DND-41 (cell line): ENCODE measurements around the gene SYTL2.

ENCODE experiments used
- ATAC-seq: fragments of 200-7000 bp; cut with Tn5 transposase; 3 replicates; pipeline ENCODE4 v1.9.1; 2021; ENCODE audit warnings: low read depth; ENCODE audit not compliant: insufficient read depth
- DNase-seq: peaks from one replicate; pipeline ENCODE4 v3.0.0-alpha.2; 2020
- H2AFZ ChIP-seq: 2 replicates; pipeline ENCODE4 v1.6.0; 2012; ENCODE audit warnings: low read depth, low read length
- H3K27ac ChIP-seq: 2 replicates; pipeline ENCODE4 v1.5.1; 2012; ENCODE audit warnings: low read length, inconsistent platforms
- H3K27me3 ChIP-seq: fragments of 200-600 bp; sonication (generic); 2 replicates; pipeline ENCODE4 v1.6.0; 2012; ENCODE audit warnings: low read length, mild to moderate bottlenecking, inconsistent platforms; ENCODE audit not compliant: insufficient read depth, poor library complexity
- H3K36me3 ChIP-seq: 2 replicates; pipeline ENCODE4 v1.5.1; 2012; ENCODE audit warnings: low read length, inconsistent platforms; ENCODE audit not compliant: insufficient read depth
- H3K4me1 ChIP-seq: 2 replicates; pipeline ENCODE4 v1.5.1; 2012; ENCODE audit warnings: mild to moderate bottlenecking, low read length; ENCODE audit not compliant: insufficient read depth
- H3K4me2 ChIP-seq: 2 replicates; pipeline ENCODE4 v1.6.0; 2012; ENCODE audit warnings: mild to moderate bottlenecking, moderate library complexity, low read length, inconsistent platforms; ENCODE audit not compliant: insufficient read depth
- H3K4me3 ChIP-seq, 2 experiments: fragments of 200-600 bp in 1 of 2; shearing (Covaris generic) in 1 of 2; 2 replicates each; pipeline ENCODE4 v1.5.1; 2012 to 2016; ENCODE audit warnings: inconsistent platforms in 2 of 2, low read length in 2 of 2, mild to moderate bottlenecking in 2 of 2, low read depth in 1 of 2, moderate library complexity in 1 of 2
- H3K79me2 ChIP-seq: 2 replicates; pipeline ENCODE4 v1.6.0; 2012; ENCODE audit warnings: low read length, inconsistent platforms; ENCODE audit not compliant: insufficient read depth
- H3K9ac ChIP-seq: 2 replicates; pipeline ENCODE4 v1.6.0; 2012; ENCODE audit warnings: low read depth, mild to moderate bottlenecking, inconsistent platforms, low read length, moderate library complexity
- H3K9me3 ChIP-seq: 2 replicates; pipeline ENCODE4 v1.5.1; 2012; ENCODE audit warnings: low read length, moderate library complexity, mild to moderate bottlenecking, inconsistent platforms; ENCODE audit not compliant: insufficient read depth, severe bottlenecking
- H4K20me1 ChIP-seq: 2 replicates; pipeline ENCODE4 v1.6.0; 2012; ENCODE audit warnings: low read length; ENCODE audit not compliant: insufficient read depth
- EZH2 ChIP-seq: IDR thresholded peaks from 3 replicates; pipeline ENCODE4 v1.6.1; 2012; ENCODE audit warnings: borderline replicate concordance, low read depth, mild to moderate bottlenecking, moderate library complexity, low read length, inconsistent platforms; ENCODE audit not compliant: severe bottlenecking
- TF ChIP-seq, protein P1 (sequence below): IDR thresholded peaks from 2 replicates; pipeline ENCODE4 v1.5.1; 2012; ENCODE audit warnings: borderline replicate concordance, low read length, moderate library complexity, mild to moderate bottlenecking; ENCODE audit not compliant: poor library complexity, severe bottlenecking; ENCODE audit errors: extremely low read depth

SYTL2 gene

GRCh38 chr11:85695546-85695945, 115.4 kb downstream of the SYTL2 start:
- TF ChIP-seq, protein P1, sequence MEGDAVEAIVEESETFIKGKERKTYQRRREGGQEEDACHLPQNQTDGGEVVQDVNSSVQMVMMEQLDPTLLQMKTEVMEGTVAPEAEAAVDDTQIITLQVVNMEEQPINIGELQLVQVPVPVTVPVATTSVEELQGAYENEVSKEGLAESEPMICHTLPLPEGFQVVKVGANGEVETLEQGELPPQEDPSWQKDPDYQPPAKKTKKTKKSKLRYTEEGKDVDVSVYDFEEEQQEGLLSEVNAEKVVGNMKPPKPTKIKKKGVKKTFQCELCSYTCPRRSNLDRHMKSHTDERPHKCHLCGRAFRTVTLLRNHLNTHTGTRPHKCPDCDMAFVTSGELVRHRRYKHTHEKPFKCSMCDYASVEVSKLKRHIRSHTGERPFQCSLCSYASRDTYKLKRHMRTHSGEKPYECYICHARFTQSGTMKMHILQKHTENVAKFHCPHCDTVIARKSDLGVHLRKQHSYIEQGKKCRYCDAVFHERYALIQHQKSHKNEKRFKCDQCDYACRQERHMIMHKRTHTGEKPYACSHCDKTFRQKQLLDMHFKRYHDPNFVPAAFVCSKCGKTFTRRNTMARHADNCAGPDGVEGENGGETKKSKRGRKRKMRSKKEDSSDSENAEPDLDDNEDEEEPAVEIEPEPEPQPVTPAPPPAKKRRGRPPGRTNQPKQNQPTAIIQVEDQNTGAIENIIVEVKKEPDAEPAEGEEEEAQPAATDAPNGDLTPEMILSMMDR = no peak
- TF ChIP-seq EZH2 = no peak
- Histone ChIP-seq H3K9me3 (no peaks in the 10 kb centered on the region), H3K4me2 (no peak overlapping the region), H3K4me3 (no peak overlapping the region), H3K27ac (no peak overlapping the region), H3K79me2 (no peaks in the 10 kb centered on the region), H3K4me1 (no peaks in the 10 kb centered on the region), H3K27me3 (peaks cover 40% of the 10 kb centered on the region), H2AFZ (no peak overlapping the region), H4K20me1 (no peaks in the 10 kb centered on the region; the same call in 1 of the 2 replicates), H3K9ac (no peak overlapping the region), H3K36me3 (no peaks in the 10 kb centered on the region)
- no peak for ATAC-seq
- no peak for DNase-seq

GRCh38 chr11:85694385-85694980, 116.5 kb downstream of the SYTL2 start:
- no peaks in the 10 kb centered on the region for H3K4me1 ChIP-seq
- DNase-seq (no peak), ATAC-seq (no peak; the same call in 2 of the 3 replicates)
- no peak overlapping the region for H3K4me2 ChIP-seq
- no peak for TF ChIP-seq EZH2
- TF ChIP-seq, protein P1 = peak; percentile 62
- no peaks in the 10 kb centered on the region; the same call in 1 of the 2 replicates for H4K20me1 ChIP-seq
- H3K9ac ChIP-seq = no peak overlapping the region
- no peaks in the 10 kb centered on the region for H3K9me3 ChIP-seq
- H3K79me2 ChIP-seq = no peaks in the 10 kb centered on the region
- H3K36me3 ChIP-seq = no peaks in the 10 kb centered on the region
- H2AFZ ChIP-seq = no peak overlapping the region
- no peak overlapping the region for H3K4me3 ChIP-seq
- peaks cover 50% of the 10 kb centered on the region for H3K27me3 ChIP-seq
- H3K27ac ChIP-seq = no peak overlapping the region

DNA sequence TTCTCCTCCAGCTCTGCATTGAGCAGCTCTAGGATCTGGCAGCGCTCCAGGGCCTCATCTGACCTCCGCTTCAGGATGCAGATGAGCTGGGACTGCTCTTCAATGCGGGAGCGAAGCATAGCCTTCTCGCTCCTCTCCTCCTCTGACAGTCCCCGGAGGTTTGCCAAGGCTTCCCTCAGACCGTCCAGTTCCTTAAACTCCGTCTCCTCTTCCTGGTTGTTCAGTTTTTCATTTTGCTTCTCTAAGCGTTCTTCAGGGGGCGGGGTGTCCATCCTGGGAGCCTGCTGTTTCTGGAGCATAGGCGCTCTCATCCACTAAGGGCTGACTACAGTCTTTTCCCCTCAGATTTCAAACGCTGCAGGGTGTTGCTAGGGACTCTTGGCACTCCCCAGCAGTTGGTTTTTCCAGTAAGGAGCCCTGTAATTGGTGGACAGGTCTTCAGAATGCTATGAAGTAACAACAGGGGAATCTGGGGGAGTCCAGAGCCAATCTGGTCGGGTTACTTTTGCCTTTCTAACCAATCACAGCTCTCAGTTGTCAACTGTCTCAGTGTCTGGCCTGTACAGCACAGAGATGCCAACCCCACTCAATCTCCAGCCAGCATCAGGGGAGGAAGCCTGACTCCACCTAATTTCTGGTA, 125.0 kb downstream of the SYTL2 start, which contains the start of gene CCDC89:
Gene CCDC89 (minus strand): TSS at position 376 of the 640 bp plus-strand sequence. CDS start 65 bp downstream, at position 311.
- TF ChIP-seq, protein P1 = no peak
- TF ChIP-seq EZH2 = no peak
- Histone ChIP-seq H2AFZ (no peak within 1 kb of the TSS), H3K9me3 (no peaks in the 10 kb centered on the region), H3K79me2 (no peaks in the 10 kb centered on the region), H3K27ac (no peak within 1 kb of the TSS), H3K9ac (no peak within 1 kb of the TSS), H3K4me3 (no peak within 1 kb of the TSS), H3K4me1 (no peaks in the 10 kb centered on the region), H3K27me3 (peaks cover 31% of the 10 kb centered on the region), H3K36me3 (no peaks in the 10 kb centered on the region), H4K20me1 (no peaks in the 10 kb centered on the region), H3K4me2 (no peak within 1 kb of the TSS)
- ATAC-seq (no peak), DNase-seq (no peak)
